Natural killer cell treated with Interleukin-12 subunit alpha and Interleukin-12 subunit beta and Interleukin-15 and Interleukin-18, amount 100 ng/mL, for 72 hours (primary cell): Measurements from ENCODE around the gene RPTOR. TPM values are rescaled to one million over a fixed set of nuclear protein-coding genes. Genes with fewer than 3 reads are reported as not detected.
"Not testable (repeated sequence)": the region's sequence is repeated elsewhere in the genome, so short reads cannot be mapped to it uniquely, and the experiment has no call there.

Experiments used
- ATAC-seq, 2 donors: fragments of 150-1000 bp; cut with Tn5 transposase in 1 of 2; sonication (Bioruptor Pico), chemical (Tn5 transposase) in 1 of 2; 2 replicates each; pipeline ENCODE4 v1.10.0; 2021
- DNase-seq: peaks from one replicate; pipeline ENCODE4 v3.0.0; 2022; ENCODE audit warnings: low spot score
- H3K27ac Mint-ChIP-seq, 2 donors: 1 replicate in 1 of 2; 2 replicates in 1 of 2; pipeline ENCODE4 v1.8.0; 2022; ENCODE audit warnings: mixed read lengths in 2 of 2, mild to moderate bottlenecking in 1 of 2, moderate library complexity in 1 of 2
- H3K27me3 Mint-ChIP-seq, 2 donors: 1 replicate in 1 of 2; 2 replicates in 1 of 2; pipeline ENCODE4 v1.8.0; 2022; ENCODE audit warnings: mixed read lengths in 2 of 2
- H3K36me3 Mint-ChIP-seq: one replicate; pipeline ENCODE4 v1.8.0; 2022; ENCODE audit warnings: mixed read lengths
- H3K4me1 Mint-ChIP-seq, 2 donors: 1 replicate in 1 of 2; 2 replicates in 1 of 2; pipeline ENCODE4 v1.8.0; 2022; ENCODE audit warnings: low read depth in 2 of 2, mixed read lengths in 2 of 2, mild to moderate bottlenecking in 1 of 2
- H3K4me3 Mint-ChIP-seq: one replicate; pipeline ENCODE4 v1.8.0; 2022; ENCODE audit warnings: mixed read lengths
- H3K9me3 Mint-ChIP-seq: 2 replicates; pipeline ENCODE4 v1.8.0; 2022; ENCODE audit warnings: mixed read lengths
- total RNA-seq, 2 donors: library from RNA; stranded (reverse); gene quantifications; one replicate each; pipeline ENCODE4 v1.2.3, GENCODE V29; 2022

RPTOR gene
- total RNA-seq, 2 donors from 2014 or later, result 44.1 to 92.4 TPM

DNA sequence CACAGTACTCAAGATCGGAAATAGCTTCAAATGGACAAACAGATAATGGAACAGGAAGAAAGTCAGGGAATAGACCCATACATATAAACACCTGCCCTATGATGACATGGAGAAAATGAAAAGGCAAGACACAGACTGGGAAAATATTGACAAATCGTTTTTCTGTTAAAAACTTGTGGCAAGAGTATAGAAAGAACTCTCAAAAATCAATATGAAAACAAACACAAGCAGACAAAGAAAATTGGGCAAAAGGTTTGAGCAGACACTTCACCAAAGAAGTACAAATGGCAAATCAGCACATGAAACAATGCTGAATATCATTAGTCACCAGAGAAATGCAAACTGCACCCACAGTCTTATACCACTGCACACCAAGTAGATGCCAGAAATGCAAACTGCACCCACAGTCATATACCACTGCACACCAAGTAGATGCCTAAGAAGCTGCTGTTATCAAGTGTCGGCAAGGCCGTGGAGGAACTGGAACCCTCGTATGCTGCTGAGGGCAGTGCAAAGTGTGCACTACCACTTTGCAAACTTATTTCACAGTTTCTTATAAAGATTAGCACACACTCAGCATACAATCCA lies 323.5 kb downstream of the RPTOR start:
- no peak for DNase-seq
- H3K9me3 Mint-ChIP-seq, result no peaks in the 10 kb centered on the region
- no peak for ATAC-seq
- no peak overlapping the region for H3K27ac Mint-ChIP-seq
- H3K27me3 Mint-ChIP-seq, result no peaks in the 10 kb centered on the region
- H3K4me1 Mint-ChIP-seq, result peaks cover 46 to 50% of the 10 kb centered on the region in 2 donors
- no peak overlapping the region for H3K4me3 Mint-ChIP-seq
- peaks cover 4% of the 10 kb centered on the region for H3K36me3 Mint-ChIP-seq

DNA sequence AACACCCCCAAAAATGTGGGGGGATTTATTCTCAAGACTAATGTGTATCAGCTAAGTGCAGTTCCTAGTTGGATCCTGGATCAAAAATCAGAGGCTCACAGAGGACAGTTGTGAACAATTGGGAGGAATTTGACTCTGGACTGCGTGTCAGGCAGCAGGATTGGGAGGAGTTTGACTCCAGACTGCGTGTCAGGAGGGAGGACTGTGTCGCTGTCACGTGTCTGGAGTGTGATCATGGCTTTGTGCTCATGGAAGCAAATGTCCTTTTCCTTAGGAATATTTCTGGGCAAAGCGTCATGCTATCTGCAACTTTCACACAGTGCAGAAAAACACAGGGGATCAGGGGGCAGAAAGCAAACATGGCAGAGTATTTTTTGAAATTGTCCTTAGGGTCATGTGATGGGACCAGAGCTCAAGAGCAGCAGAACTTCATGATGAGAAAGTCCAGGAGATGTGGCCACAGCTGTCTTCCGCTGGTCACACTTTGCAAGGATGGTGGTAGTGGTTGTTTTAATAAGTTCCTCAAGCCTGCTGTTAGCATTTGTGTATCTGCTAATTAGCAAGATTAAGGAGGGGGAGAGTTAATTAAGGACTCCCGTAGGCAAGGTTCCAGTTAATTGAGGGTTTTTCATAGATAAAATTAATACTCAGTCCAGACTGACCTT lies 325.0 kb downstream of the RPTOR start:
- ATAC-seq, result no peak
- Mint-ChIP-seq H3K4me1 (peaks cover 53 to 58% of the 10 kb centered on the region in 2 donors), H3K4me3 (no peak overlapping the region), H3K27me3 (no peaks in the 10 kb centered on the region), H3K27ac (peak overlapping the region in 1 of 2 donors; percentile 66), H3K36me3 (peaks cover 4% of the 10 kb centered on the region), H3K9me3 (no peaks in the 10 kb centered on the region)
- DNase-seq, result no peak

DNA sequence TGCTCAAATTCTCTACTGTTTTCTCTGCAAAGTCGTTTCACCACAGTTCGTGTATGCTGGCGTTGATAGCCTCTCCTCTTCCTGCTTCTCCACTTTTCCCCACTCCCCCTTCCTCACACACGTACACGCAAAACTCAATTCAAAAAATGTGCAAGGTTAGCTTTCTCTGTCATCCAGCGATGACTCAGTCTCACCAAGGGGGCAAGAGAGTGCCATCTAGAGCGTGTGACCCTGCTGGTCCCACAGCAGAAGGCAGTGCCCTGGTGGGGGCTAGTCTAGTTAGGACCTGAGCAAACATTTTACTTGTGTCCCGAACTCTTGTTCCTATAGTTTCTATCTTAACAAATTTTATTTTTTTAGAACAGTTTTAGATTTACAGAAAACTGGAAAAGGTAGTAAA lies 325.8 kb downstream of the RPTOR start:
- Mint-ChIP-seq H3K27me3 (no peaks in the 10 kb centered on the region), H3K4me3 (peak overlapping the region; percentile 29), H3K4me1 (peaks cover 51 to 53% of the 10 kb centered on the region in 2 donors), H3K27ac (peak overlapping the region; percentile 66 to 68), H3K9me3 (no peaks in the 10 kb centered on the region), H3K36me3 (peaks cover 4% of the 10 kb centered on the region)
- DNase-seq (no peak), ATAC-seq (peak; percentile 67 to 74)

DNA sequence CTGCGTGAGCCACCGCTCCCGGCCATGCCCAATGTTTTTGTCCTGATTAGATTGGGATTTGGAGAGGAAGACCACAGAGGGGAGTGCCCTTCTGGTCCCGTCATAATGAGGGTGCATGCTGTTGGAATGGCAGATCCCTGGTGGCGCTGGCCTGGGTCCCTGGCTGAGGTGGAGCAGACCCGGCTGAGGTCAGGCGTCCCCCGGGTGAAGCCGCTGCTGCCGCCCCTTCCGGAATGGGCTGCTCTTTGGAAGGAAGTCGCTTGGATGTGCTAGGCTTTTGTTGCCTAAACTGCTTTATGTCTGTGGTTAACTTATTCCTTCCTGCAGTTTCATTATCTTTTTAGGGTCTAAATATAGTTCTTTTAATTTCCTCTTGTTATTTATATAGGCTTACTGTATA lies 326.7 kb downstream of the RPTOR start:
- no peaks in the 10 kb centered on the region for H3K27me3 Mint-ChIP-seq
- peaks cover 4% of the 10 kb centered on the region for H3K36me3 Mint-ChIP-seq
- peaks cover 46 to 47% of the 10 kb centered on the region in 2 donors for H3K4me1 Mint-ChIP-seq
- ATAC-seq (peak; percentile 41 to 74), DNase-seq (no peak)
- H3K27ac Mint-ChIP-seq, result peak overlapping the region; percentile 66 to 68
- no peaks in the 10 kb centered on the region for H3K9me3 Mint-ChIP-seq
- H3K4me3 Mint-ChIP-seq, result peak overlapping the region; percentile 54

DNA sequence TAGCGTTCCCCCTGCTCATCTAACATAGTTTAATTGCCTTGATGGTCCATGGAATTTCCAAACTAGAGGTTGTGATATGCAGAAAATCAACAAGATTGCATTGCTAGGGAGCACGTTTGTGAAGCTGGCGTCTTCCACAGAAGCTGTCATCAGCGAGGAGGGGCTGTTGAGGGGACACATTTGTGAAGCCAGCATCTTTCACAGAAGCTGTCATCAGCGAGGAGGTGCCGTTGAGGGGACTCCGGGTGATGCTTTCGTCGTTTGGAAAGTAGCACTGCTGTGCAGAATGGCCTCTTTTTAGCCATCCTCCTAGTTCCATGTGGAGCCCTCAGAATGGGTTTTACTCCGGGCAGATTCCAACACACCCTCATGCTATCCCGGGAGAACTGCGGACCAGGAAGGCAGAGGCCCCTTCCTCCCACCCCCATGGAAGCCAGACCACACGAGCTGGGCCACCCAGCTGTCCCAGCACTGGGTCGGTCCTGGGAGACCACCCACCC lies 327.4 kb downstream of the RPTOR start:
- peaks cover 4% of the 10 kb centered on the region for H3K36me3 Mint-ChIP-seq
- H3K4me3 Mint-ChIP-seq, result peak overlapping the region; percentile 54
- H3K9me3 Mint-ChIP-seq, result no peaks in the 10 kb centered on the region
- H3K4me1 Mint-ChIP-seq, result peaks cover 47 to 50% of the 10 kb centered on the region in 2 donors
- DNase-seq (no peak), ATAC-seq (no peak)
- peak overlapping the region; percentile 66 to 68 for H3K27ac Mint-ChIP-seq
- no peaks in the 10 kb centered on the region for H3K27me3 Mint-ChIP-seq

DNA sequence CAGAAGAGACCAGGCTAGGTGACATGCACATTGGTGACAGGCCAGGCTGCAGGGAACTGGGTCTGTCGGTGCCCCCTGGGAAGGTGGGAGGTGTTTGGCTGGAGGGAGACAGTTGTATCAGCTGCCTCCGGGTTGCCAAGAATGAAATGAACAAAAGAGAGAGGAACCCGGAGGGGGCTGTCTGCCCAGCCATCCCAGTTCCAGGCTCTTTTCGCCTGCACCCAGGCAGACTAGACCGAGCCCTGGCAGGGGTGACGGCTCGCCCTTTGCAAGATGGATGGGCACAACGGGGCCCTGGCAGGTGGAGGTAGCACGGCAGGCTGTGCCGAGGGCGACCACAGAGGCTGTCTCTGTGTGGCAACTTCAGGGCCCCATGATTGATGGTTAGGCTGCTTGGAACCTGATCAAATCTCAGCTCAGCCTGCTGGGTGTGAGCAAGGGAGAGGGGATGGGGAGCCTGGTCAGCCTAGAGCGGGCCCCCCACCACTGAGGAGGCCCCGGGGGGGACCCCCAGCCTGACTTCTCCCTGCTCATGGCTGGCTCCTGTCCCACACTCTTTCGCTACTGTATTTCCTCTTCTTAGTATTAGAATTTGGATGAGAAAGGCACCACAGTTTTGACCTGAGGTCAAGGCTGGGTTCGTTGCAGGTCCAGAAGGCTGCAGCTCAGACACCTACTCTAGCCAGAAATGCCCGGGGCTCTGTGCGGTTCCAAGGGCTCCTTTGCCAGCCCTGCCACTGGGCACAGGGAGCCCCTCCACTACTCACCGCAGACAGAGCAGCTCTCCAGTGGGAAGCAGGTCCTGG lies 328.1 kb downstream of the RPTOR start:
- no peaks in the 10 kb centered on the region for H3K27me3 Mint-ChIP-seq
- peaks cover 4% of the 10 kb centered on the region for H3K36me3 Mint-ChIP-seq
- H3K9me3 Mint-ChIP-seq, result no peaks in the 10 kb centered on the region
- H3K27ac Mint-ChIP-seq, result peak overlapping the region in 1 of 2 donors; percentile 57
- no peak overlapping the region for H3K4me3 Mint-ChIP-seq
- peaks cover 52 to 53% of the 10 kb centered on the region in 2 donors for H3K4me1 Mint-ChIP-seq
- no peak for DNase-seq
- ATAC-seq, result no peak

DNA sequence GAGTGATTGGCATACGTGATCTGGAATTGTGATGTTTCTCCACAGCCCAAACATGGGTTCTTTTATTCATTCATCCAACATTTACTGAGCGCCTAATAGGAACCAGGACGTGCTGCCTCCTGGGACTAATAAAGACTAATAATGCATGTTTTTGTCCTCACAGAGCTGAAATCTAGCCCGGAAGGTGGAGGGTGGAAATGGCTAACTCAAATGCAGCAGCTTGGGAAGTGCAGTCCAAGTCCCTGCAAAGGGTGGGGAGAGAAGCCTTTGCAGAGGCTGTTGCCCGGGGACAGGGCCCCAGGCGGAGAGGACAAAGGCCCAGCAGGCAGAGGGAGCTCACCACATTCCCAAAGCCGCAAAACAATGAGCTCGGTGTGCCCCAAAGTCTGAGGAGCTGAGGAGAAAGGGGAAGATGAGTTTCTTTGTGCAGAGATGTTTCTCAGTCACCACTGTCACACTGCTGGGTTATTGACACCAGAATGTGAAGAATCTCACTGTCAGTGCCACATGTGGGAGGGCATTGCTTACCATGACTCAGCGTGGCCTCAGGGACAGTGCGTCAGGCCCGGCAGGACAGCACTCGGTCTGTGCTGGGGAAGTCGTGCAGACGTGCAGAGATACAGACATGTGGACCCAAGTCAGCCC lies 328.8 kb downstream of the RPTOR start:
- H3K27me3 Mint-ChIP-seq, result no peaks in the 10 kb centered on the region
- peaks cover 53 to 56% of the 10 kb centered on the region in 2 donors for H3K4me1 Mint-ChIP-seq
- ATAC-seq (no peak), DNase-seq (no peak)
- H3K27ac Mint-ChIP-seq, result peak overlapping the region; percentile 2 to 57
- H3K9me3 Mint-ChIP-seq, result no peaks in the 10 kb centered on the region
- H3K36me3 Mint-ChIP-seq, result peaks cover 4% of the 10 kb centered on the region
- peak overlapping the region; percentile 9 for H3K4me3 Mint-ChIP-seq

DNA sequence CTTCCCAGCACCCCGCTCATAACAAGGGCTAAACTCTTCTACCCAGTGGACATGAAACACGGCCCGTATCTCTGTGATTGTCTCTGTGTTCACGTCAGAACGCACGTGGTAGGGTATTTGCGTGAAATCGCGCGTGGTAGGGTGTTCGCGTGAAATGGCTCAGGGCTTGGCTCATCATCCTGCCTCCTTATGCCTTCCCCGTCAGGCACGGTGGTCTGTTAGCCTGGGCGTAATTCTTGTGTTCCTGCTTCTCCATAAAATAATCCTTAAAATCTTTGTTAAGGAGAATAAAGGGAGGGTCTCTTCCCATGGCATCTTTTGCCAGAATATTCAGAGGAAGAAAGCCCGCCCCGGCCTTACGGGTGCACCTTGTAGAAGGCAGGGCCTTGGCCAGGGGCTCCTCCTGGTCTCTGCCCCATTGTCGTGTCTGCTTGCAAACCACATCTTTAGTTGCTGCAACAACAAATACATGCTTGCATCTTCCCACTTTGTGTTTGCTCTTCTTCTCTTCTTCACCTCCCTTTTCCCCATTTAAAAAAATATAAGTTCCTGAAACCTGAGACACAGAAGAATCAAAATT lies 330.3 kb downstream of the RPTOR start:
- no peak overlapping the region for H3K4me3 Mint-ChIP-seq
- no peak overlapping the region for H3K27ac Mint-ChIP-seq
- DNase-seq (no peak), ATAC-seq (no peak)
- no peaks in the 10 kb centered on the region for H3K27me3 Mint-ChIP-seq
- H3K9me3 Mint-ChIP-seq, result no peaks in the 10 kb centered on the region
- H3K36me3 Mint-ChIP-seq, result peaks cover 4% of the 10 kb centered on the region
- peaks cover 46 to 53% of the 10 kb centered on the region in 2 donors for H3K4me1 Mint-ChIP-seq

DNA sequence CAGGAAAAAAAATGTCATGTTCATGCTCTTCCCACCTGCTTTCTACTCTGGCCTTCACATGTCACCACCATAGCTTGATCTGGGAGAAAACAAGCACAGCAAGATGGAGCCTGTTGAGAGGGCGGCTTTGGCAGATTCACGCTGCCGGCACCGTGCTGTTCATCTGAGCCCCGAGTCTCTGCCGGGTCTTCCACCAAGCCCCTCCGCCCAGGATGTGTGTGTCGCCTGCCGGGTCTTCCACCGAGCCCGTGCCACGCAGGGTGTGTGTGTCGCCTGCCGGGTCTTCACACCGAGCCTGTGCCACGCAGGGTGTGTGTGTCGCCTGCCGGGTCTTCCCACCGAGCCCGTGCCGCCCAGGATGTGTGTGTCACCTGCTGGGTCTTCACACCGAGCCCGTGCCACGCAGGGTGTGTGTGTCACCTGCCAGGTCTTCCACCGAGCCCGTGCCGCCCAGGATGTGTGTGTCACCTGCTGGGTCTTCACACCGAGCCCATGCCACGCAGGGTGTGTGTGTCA lies 330.9 kb downstream of the RPTOR start:
- H3K4me1 Mint-ChIP-seq, result peaks cover 40 to 48% of the 10 kb centered on the region in 2 donors
- H3K4me3 Mint-ChIP-seq, H3K27ac Mint-ChIP-seq, H3K36me3 Mint-ChIP-seq, H3K27me3 Mint-ChIP-seq, H3K9me3 Mint-ChIP-seq, DNase-seq, ATAC-seq: not testable (repeated sequence)

DNA sequence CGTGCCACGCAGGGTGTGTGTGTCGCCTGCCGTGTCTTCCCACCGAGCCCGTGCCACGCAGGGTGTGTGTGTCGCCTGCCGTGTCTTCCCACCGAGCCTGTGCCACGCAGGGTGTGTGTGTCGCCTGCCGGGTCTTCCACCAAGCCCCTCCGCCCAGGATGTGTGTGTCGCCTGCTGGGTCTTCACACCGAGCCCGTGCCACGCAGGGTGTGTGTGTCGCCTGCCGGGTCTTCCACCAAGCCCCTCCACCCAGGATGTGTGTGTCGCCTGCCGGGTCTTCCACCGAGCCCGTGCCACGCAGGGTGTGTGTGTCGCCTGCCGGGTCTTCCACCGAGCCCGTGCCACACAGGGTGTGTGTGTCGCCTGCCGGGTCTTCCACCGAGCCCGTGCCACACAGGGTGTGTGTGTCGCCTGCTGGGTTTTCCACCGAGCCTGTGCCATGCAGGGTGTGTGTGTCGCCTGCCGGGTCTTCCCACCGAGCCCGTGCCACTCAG lies 331.9 kb downstream of the RPTOR start:
- not testable (repeated sequence) for ATAC-seq, DNase-seq, H3K27me3 Mint-ChIP-seq, H3K9me3 Mint-ChIP-seq, H3K36me3 Mint-ChIP-seq
- Mint-ChIP-seq H3K4me3 (peak overlapping the region; percentile 80), H3K4me1 (peaks cover 32 to 39% of the 10 kb centered on the region in 2 donors), H3K27ac (peak overlapping the region; percentile 93 to 95)

DNA sequence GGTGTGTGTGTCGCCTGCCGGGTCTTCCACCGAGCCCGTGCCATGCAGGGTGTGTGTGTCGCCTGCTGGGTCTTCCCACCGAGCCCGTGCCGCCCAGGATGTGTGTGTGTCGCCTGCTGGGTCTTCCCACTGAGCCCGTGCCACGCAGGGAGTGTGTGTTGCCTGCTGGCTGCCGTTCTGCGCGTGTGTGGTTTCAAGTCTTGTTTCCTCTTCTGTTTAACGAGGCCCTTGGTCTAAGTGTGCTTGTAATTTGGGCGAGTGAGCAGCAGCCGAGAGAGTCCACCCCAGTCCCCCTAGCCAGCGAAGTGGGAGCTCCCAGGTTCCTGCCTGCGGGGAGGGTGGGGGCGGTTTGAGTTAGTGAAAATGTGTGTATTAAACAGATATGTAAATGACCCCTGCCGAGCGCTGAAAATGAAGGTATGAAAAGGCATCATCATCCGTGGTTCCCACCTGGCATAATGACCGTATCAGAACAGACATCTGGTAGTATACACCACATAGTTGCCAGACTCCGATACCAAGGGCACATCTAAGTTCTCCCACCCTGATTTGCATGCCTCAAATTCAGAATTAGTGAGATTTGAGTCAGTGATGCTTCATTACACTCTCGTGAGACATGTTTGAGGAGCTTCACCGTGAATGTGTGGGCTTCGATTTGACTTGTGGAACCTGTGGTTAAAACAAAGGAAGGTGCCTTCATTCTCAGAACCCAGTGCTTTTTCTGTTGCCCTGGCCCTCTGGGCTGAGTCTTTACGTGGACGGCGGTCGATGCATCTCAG lies 332.5 kb downstream of the RPTOR start:
- peaks cover 9% of the 10 kb centered on the region for H3K36me3 Mint-ChIP-seq
- no peaks in the 10 kb centered on the region for H3K27me3 Mint-ChIP-seq
- peak overlapping the region; percentile 93 to 95 for H3K27ac Mint-ChIP-seq
- ATAC-seq (peak; percentile 91 to 95), DNase-seq (no peak)
- peak overlapping the region; percentile 80 for H3K4me3 Mint-ChIP-seq
- no peaks in the 10 kb centered on the region for H3K9me3 Mint-ChIP-seq
- H3K4me1 Mint-ChIP-seq, result peaks cover 28 to 33% of the 10 kb centered on the region in 2 donors

DNA sequence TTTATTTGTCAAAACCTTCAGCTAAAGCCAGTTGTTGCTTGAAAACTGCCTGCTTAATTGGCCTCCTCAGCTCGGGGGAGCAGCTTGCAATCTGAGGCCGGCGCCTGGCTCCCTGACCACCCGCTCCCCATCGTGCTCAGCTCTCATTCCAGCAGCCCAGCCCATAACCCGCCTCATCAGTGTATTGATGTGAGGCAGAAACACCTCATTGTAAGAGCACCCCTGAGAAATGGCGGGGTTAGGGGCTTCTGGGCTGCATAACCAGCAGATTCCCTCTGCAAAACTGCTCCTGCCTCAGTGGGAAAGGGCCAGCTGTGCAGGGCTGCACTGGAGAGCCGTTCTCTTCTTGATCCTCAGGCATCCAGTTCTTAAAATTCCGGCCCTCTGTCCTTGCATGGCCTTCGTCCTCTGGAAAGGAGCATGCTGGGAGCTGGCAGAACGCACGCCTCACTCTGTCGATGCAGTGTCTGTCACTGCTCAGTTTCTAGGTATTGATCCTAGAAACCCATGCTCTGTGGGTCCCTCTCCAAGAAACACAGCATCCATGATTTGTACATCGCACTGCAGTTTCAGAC lies 333.2 kb downstream of the RPTOR start:
- H3K4me3 Mint-ChIP-seq, result peak overlapping the region; percentile 80
- ATAC-seq (no peak), DNase-seq (no peak)
- peak overlapping the region; percentile 93 to 95 for H3K27ac Mint-ChIP-seq
- H3K9me3 Mint-ChIP-seq, result no peaks in the 10 kb centered on the region
- peaks cover 11% of the 10 kb centered on the region for H3K36me3 Mint-ChIP-seq
- H3K4me1 Mint-ChIP-seq, result peaks cover 28 to 30% of the 10 kb centered on the region in 2 donors
- H3K27me3 Mint-ChIP-seq, result no peaks in the 10 kb centered on the region
